ENCODE data around the gene CFDP1.
A peak's percentile ranks its signal among the peaks of the same experiment; 100 is the strongest.

CFDP1 gene

DNA sequence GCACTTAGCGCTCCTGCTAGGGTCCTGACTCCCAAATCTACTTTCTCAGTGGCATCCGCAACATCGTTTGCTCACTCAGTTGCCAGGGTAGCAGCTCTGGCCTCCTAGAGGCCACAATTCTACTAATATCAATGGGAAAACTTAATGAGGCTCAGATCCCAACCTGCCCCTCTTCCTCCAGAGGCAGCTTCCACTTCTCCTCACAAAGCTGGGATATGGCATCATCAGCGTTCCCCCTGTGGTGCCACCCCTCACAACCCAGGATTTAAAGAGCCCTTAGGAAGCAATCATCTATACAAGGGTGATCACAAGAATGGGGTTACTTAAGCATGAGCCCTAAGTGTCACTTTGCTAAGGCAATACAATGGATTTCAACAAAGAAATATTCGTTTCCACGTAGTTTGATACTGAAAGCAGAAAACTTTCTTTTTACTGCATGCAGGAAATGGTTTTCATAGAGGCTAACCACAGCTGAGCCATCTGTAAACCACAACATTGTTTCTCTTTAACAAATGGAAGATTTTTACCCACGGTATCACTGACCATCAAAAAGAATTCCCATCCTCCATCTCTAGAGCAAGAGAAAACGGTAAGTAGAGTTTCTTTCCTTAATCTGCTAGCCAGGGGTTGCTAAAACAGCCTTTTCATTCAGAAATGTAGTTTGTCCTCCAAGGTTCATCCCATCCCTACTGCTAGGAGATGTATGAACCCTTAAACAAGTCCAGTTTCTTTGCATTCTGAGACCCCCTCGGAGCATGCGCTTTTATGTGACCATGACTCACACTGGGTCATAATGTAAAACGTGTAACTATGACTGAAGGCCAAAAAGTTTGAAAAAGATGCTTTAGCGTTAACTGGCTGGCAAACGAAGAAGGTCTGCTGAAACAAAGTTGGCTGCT, 113.5 kb downstream of the CFDP1 start:
- POLR2A ChIA-PET (ENCODE audit: low non-redundant PET) = interaction anchor here (0.6 kb wide), 1 partner anchor 335 kb away, joined by 3 read pairs; the partner anchor contains the start of gene WDR59
- DNase-seq (ENCODE audit: low spot score) = no peak
- H3K27ac ChIP-seq = no peak overlapping the region
- CTCF ChIA-PET = interaction anchor here (0.6 kb wide), 1 partner anchor 15 kb away, joined by 4 read pairs; no protein-coding TSS in a partner anchor
- TF ChIP-seq CTCF (conservative IDR thresholded peaks at IDR 0.05; ENCODE audit: low read depth) = no peak

GRCh38 chr16:75318737-75319136, 114.6 kb downstream of the CFDP1 start:
- no peak for DNase-seq (ENCODE audit: low spot score)
- H3K27ac ChIP-seq = no peak overlapping the region
- TF ChIP-seq CTCF (conservative IDR thresholded peaks at IDR 0.05; ENCODE audit: low read depth) = no peak
- CTCF ChIA-PET = interaction anchor here (0.6 to 0.7 kb wide), 2 partner anchors 14 to 79 kb away, joined by 3 to 4 read pairs; no protein-coding TSS in a partner anchor
- POLR2A ChIA-PET (ENCODE audit: low non-redundant PET) = interaction anchor here (0.6 kb wide), 1 partner anchor 334 kb away, joined by 3 read pairs; the partner anchor contains the start of gene WDR59

- H3K27ac ChIP-seq = no peak overlapping the region
- ChIA-PET POLR2A (ENCODE audit: low non-redundant PET) (no interaction called here), CTCF (interaction anchor here (0.6 kb wide), 1 partner anchor 76 kb away, joined by 3 read pairs; no protein-coding TSS in a partner anchor)
- no peak for TF ChIP-seq CTCF (conservative IDR thresholded peaks at IDR 0.05; ENCODE audit: low read depth)
- DNase-seq (ENCODE audit: low spot score) = no peak
These were observed 115.8 kb downstream of the CFDP1 start for GRCh38 chr16:75317532-75317931.

- ChIA-PET POLR2A (ENCODE audit: low non-redundant PET) (interaction anchor here (0.6 kb wide), 1 partner anchor 110 kb away, joined by 7 read pairs; no protein-coding TSS in a partner anchor), CTCF (interaction anchor here (0.6 kb wide), 2 partner anchors 20 to 76 kb away, joined by 3 to 4 read pairs; no protein-coding TSS in a partner anchor)
- H3K27ac ChIP-seq = peak overlapping the region; percentile 19
- no peak for TF ChIP-seq CTCF (conservative IDR thresholded peaks at IDR 0.05; ENCODE audit: low read depth)
- no peak for DNase-seq (ENCODE audit: low spot score)
These were observed 116.2 kb downstream of the CFDP1 start for GRCh38 chr16:75317101-75317522.

DNA sequence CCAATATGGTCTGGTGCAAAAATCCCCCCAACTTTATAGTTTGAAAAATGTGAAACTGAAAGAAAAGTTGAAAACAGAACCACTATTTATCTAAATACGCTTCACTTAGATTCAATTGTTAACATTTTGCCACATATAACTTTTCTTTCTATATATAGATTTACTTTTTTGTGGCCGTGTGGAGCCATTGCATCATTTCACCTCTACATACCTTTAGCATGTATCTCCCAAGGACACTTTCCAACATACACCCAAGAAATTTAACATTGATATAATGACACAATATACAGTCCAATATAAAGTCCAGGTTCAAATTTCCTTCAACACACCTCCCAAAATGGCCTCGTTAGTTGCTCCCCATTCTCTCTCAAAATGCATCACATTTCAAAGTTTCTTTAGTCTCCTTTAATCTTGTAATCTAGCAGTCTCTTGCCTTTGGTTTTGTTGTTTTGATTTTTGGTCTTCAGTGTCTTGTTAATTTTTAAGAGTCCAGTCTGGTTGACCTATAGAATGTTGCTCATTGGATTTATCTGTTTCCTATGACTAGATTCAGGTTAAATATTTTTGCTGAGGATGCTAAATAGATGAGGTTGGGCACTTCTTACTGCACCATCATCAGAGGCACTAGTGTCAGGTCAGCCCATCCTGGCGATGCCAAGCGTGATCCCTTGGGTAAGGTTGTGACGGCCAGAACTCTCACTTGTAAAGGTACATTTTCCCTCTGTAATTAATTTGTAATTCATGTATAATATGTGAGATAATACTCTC, 117.6 kb downstream of the CFDP1 start:
- ChIA-PET POLR2A (ENCODE audit: low non-redundant PET) (no interaction called here), CTCF (no interaction called here)
- no peak for TF ChIP-seq CTCF (conservative IDR thresholded peaks at IDR 0.05; ENCODE audit: low read depth)
- no peak overlapping the region for H3K27ac ChIP-seq
- no peak for DNase-seq (ENCODE audit: low spot score)

- no peak for TF ChIP-seq CTCF (conservative IDR thresholded peaks at IDR 0.05; ENCODE audit: low read depth)
- DNase-seq (ENCODE audit: low spot score) = no peak
- CTCF ChIA-PET = interaction anchor here (0.8 to 2.0 kb wide), 3 partner anchors 10 to 80 kb away, joined by 3 to 8 read pairs (median 3); no protein-coding TSS in a partner anchor
- no peak overlapping the region for H3K27ac ChIP-seq
- POLR2A ChIA-PET (ENCODE audit: low non-redundant PET) = no interaction called here
These were observed 120.4 kb downstream of the CFDP1 start for GRCh38 chr16:75312875-75313274.
